CD14-positive monocyte (primary cell): ENCODE measurements around the gene RAB27B. TPM values are rescaled to one million over a fixed set of nuclear protein-coding genes. Genes with fewer than 3 reads are reported as not detected.

ENCODE experiments used
- DNase-seq, 3 donors: peaks; one replicate each; pipeline ENCODE4 v3.0.0-alpha.2; 2011 to 2022
- H2AFZ ChIP-seq: 2 replicates; pipeline ENCODE4 v1.6.0; 2012; ENCODE audit warnings: mild to moderate bottlenecking, low read depth, low read length, inconsistent platforms; ENCODE audit not compliant: insufficient read depth, poor library complexity, severe bottlenecking
- H3K27ac ChIP-seq, 2 donors: 1 replicate in 1 of 2; 2 replicates in 1 of 2; pipeline ENCODE4 v1.5.1; 2012 to 2013; ENCODE audit warnings: low read length in 2 of 2, control low read depth in 1 of 2, inconsistent platforms in 1 of 2, low read depth in 1 of 2, mild to moderate bottlenecking in 1 of 2
- H3K27me3 ChIP-seq, 2 donors: one replicate each; pipeline versions ENCODE4 v1.6.0 to v1.6.1; 2011 to 2013; ENCODE audit warnings: low read length in 2 of 2; ENCODE audit not compliant: control insufficient read depth in 2 of 2, insufficient read depth in 2 of 2
- H3K36me3 ChIP-seq, 2 donors: replicated peaks in 1 of 2; 1 replicate in 1 of 2; 2 replicates in 1 of 2; pipeline versions ENCODE4 v1.5.1 to v1.6.1; 2012 to 2013; ENCODE audit warnings: low read length in 2 of 2, control low read depth in 1 of 2, inconsistent platforms in 1 of 2, mild to moderate bottlenecking in 1 of 2; ENCODE audit not compliant: insufficient read depth in 2 of 2, control insufficient read depth in 1 of 2
- H3K4me1 ChIP-seq, 2 donors: 1 replicate in 1 of 2; 2 replicates in 1 of 2; pipeline versions ENCODE4 v1.5.1 to v1.6.1; 2012 to 2013; ENCODE audit warnings: low read length in 2 of 2, control low read depth in 1 of 2, inconsistent platforms in 1 of 2, mild to moderate bottlenecking in 1 of 2, moderate library complexity in 1 of 2; ENCODE audit not compliant: insufficient read depth in 2 of 2, control insufficient read depth in 1 of 2
- H3K4me2 ChIP-seq: replicated peaks from 2 replicates; pipeline ENCODE3; 2012; ENCODE audit warnings: low read length, moderate library complexity, mild to moderate bottlenecking; ENCODE audit not compliant: poor library complexity, severe bottlenecking; ENCODE audit errors: extremely low read depth
- H3K4me3 ChIP-seq, 3 experiments: fragments of 200-600 bp in 1 of 3; sonication (generic) in 1 of 3; replicated peaks in 1 of 3; 1 replicate in 2 of 3; 2 replicates in 1 of 3; pipeline ENCODE4 v1.5.1; 2011 to 2013; ENCODE audit warnings: low read length in 3 of 3, mild to moderate bottlenecking in 3 of 3, control low read depth in 2 of 3, low read depth in 2 of 3, inconsistent platforms in 1 of 3, moderate library complexity in 1 of 3
- H3K79me2 ChIP-seq: 2 replicates; pipeline ENCODE4 v1.6.0; 2012; ENCODE audit warnings: mild to moderate bottlenecking, control low read depth, inconsistent platforms, low read length, moderate library complexity; ENCODE audit not compliant: insufficient read depth
- H3K9ac ChIP-seq: 2 replicates; pipeline ENCODE4 v1.6.0; 2017; ENCODE audit warnings: low read length, mild to moderate bottlenecking; ENCODE audit not compliant: insufficient read depth, poor library complexity, severe bottlenecking
- H3K9me3 ChIP-seq, 2 donors: replicated peaks in 1 of 2; 1 replicate in 1 of 2; 2 replicates in 1 of 2; pipeline versions ENCODE4 v1.5.1 to v1.6.1; 2012 to 2013; ENCODE audit warnings: low read length in 2 of 2, control low read depth in 1 of 2; ENCODE audit not compliant: control insufficient read depth in 1 of 2, insufficient read depth in 1 of 2
- H4K20me1 ChIP-seq: 2 replicates; pipeline ENCODE4 v1.6.0; 2012; ENCODE audit warnings: mild to moderate bottlenecking, low read length, control low read depth, moderate library complexity; ENCODE audit not compliant: insufficient read depth
- H3K27ac Mint-ChIP-seq, 7 donors: one replicate each; pipeline ENCODE4 v1.8.0; 2020; ENCODE audit warnings: mild to moderate bottlenecking in 7 of 7, mixed read lengths in 7 of 7, moderate library complexity in 6 of 7, inconsistent platforms in 2 of 7
- H3K27me3 Mint-ChIP-seq, 3 donors: one replicate each; pipeline ENCODE4 v1.8.0; 2021 to 2022; ENCODE audit warnings: low read depth in 3 of 3, mild to moderate bottlenecking in 3 of 3, mixed read lengths in 3 of 3, moderate library complexity in 3 of 3, inconsistent platforms in 1 of 3
- H3K36me3 Mint-ChIP-seq, 2 donors: one replicate each; pipeline ENCODE4 v1.8.0; 2020; ENCODE audit warnings: mixed read lengths in 2 of 2, inconsistent platforms in 1 of 2, mild to moderate bottlenecking in 1 of 2
- H3K4me1 Mint-ChIP-seq: one replicate; pipeline ENCODE4 v1.8.0; 2020; ENCODE audit warnings: mild to moderate bottlenecking, mixed read lengths
- H3K4me3 Mint-ChIP-seq, 2 donors: one replicate each; pipeline ENCODE4 v1.8.0; 2020; ENCODE audit warnings: mild to moderate bottlenecking in 2 of 2, mixed read lengths in 2 of 2, moderate library complexity in 1 of 2
- H3K9me3 Mint-ChIP-seq, 7 donors: one replicate each; pipeline ENCODE4 v1.8.0; 2020 to 2022; ENCODE audit warnings: mixed read lengths in 7 of 7, mild to moderate bottlenecking in 6 of 7, moderate library complexity in 6 of 7, inconsistent platforms in 2 of 7
- CTCF ChIP-seq: fragments of 200-600 bp; IDR thresholded peaks from one replicate; pipeline ENCODE4 v1.8.0; 2022; ENCODE audit warnings: antibody characterized with exemption, mild to moderate bottlenecking
- WGBS: methylation state at CpG from one replicate; pipeline ENCODE4 v1.1.5; 2013; ENCODE audit warnings: missing lambda C conversion rate; ENCODE audit not compliant: insufficient coverage; 5-methylcytosine and 5-hydroxymethylcytosine counted together
- intact Hi-C, 2 donors: fragments of 100-400 bp; cut with micrococcal nuclease; formaldehyde crosslinking; loops; one replicate each; pipeline versions ENCODE4 v1.15.0 to v1.15.1; 2023
- polyA plus RNA-seq, 3 donors: library from polyadenylated mRNA; depleted of rRNA in 1 of 3; unstranded in 2 of 3; stranded (reverse) in 1 of 3; fragments of 300-500 nt in 2 of 3; fragments of >200 nt in 1 of 3; fragmentation: Illumina TruSeq in 2 of 3; gene quantifications; 1 replicate in 2 of 3; 2 replicates in 1 of 3; pipeline ENCODE4 v1.2.3, GENCODE V29; 2012 to 2021

RAB27B gene
- polyA plus RNA-seq, 3 donors, result 0.11 to 0.13 TPM; not detected in 1

- H4K20me1 ChIP-seq, result no peaks in the 10 kb centered on the region
- WGBS, result 100% methylated on average over 2 of the region's 6 CpGs
- Mint-ChIP-seq H3K27ac (no peak overlapping the region), H3K4me1 (no peaks in the 10 kb centered on the region), H3K27me3 (peaks cover 0 to 4% (median 4%) of the 10 kb centered on the region in 3 donors), H3K9me3 (peaks cover 0 to 1% (median 0%) of the 10 kb centered on the region in 7 donors), H3K4me3 (no peak overlapping the region), H3K36me3 (no peaks in the 10 kb centered on the region)
- H3K9me3 ChIP-seq, result no peaks in the 10 kb centered on the region
- H2AFZ ChIP-seq, result no peak overlapping the region
- H3K27ac ChIP-seq, result no peak overlapping the region
- H3K27me3 ChIP-seq, result no peaks in the 10 kb centered on the region
- H3K9ac ChIP-seq, result no peak overlapping the region
- H3K4me3 ChIP-seq, result no peak overlapping the region
- H3K36me3 ChIP-seq, result no peaks in the 10 kb centered on the region
- TF ChIP-seq CTCF, result no peak
- H3K4me1 ChIP-seq, result no peaks in the 10 kb centered on the region
- no peak overlapping the region for H3K4me2 ChIP-seq
- no peak for DNase-seq
- intact Hi-C loops, result no loop called here
- no peaks in the 10 kb centered on the region for H3K79me2 ChIP-seq
Observed at GRCh38 chr18:54919412-54919811, 91.1 kb downstream of the RAB27B start.

GRCh38 chr18:54923339-54923956 is 95.2 kb downstream of the RAB27B start:
- Mint-ChIP-seq H3K4me1 (no peaks in the 10 kb centered on the region), H3K27me3 (peaks cover 0 to 5% (median 5%) of the 10 kb centered on the region in 3 donors), H3K4me3 (no peak overlapping the region), H3K27ac (no peak overlapping the region), H3K9me3 (peaks cover 0 to 1% (median 0%) of the 10 kb centered on the region in 7 donors), H3K36me3 (no peaks in the 10 kb centered on the region)
- no peak overlapping the region for H3K4me3 ChIP-seq
- no peak overlapping the region for H3K27ac ChIP-seq
- no peak for TF ChIP-seq CTCF
- no peak overlapping the region for H3K4me2 ChIP-seq
- H3K4me1 ChIP-seq, result no peaks in the 10 kb centered on the region
- H3K79me2 ChIP-seq, result no peaks in the 10 kb centered on the region
- no peaks in the 10 kb centered on the region for H3K27me3 ChIP-seq
- no peaks in the 10 kb centered on the region for H3K9me3 ChIP-seq
- H3K36me3 ChIP-seq, result no peaks in the 10 kb centered on the region
- H2AFZ ChIP-seq, result no peak overlapping the region
- WGBS, result no CpG with 5 or more reads among the region's 4 CpGs
- DNase-seq, result no peak
- H3K9ac ChIP-seq, result no peak overlapping the region
- intact Hi-C loops, result no loop called here
- H4K20me1 ChIP-seq, result no peaks in the 10 kb centered on the region
